ENCODE measurements around the gene CRTAC1. TPM values are rescaled to one million over a fixed set of nuclear protein-coding genes. Genes with fewer than 3 reads are reported as not detected.

The CRTAC1 gene
- total and polyA plus RNA-seq, 8 donors: 2.5 to 44.0 (median 4.4) TPM

GRCh38 chr10:97873569-97873968, 156.9 kb downstream of the CRTAC1 start:
- H3K9me3 ChIP-seq: no peaks in the 10 kb centered on the region
- peaks cover 6 to 10% of the 10 kb centered on the region in 2 donors for H3K4me1 ChIP-seq
- H3K4me3 ChIP-seq: no peak overlapping the region
- DNase-seq (no peak), ATAC-seq (no peak)
- no peak overlapping the region for H3K27ac ChIP-seq
- TF ChIP-seq CTCF (IDR thresholded peaks at IDR 0.05): no peak
- intact Hi-C loops (cut with DNase I): no loop called here
- peaks cover 0 to 29% of the 10 kb centered on the region in 2 donors for H3K27me3 ChIP-seq
- no peaks in the 10 kb centered on the region for H3K36me3 ChIP-seq

GRCh38 chr10:97870990-97871389, 159.4 kb downstream of the CRTAC1 start:
- DNase-seq (no peak), ATAC-seq (no peak)
- intact Hi-C loops (cut with DNase I): no loop called here
- no peaks in the 10 kb centered on the region for H3K36me3 ChIP-seq
- TF ChIP-seq CTCF (IDR thresholded peaks at IDR 0.05): no peak
- H3K27ac ChIP-seq: no peak overlapping the region
- H3K27me3 ChIP-seq: peaks cover 0 to 30% of the 10 kb centered on the region in 2 donors
- peaks cover 6 to 10% of the 10 kb centered on the region in 2 donors for H3K4me1 ChIP-seq
- H3K4me3 ChIP-seq: no peak overlapping the region
- H3K9me3 ChIP-seq: no peaks in the 10 kb centered on the region

GRCh38 chr10:97869091-97870042, 161.1 kb downstream of the CRTAC1 start:
- DNase-seq (peak in 3 of 4 donors; percentile 77 to 89 (median 88)), ATAC-seq (peak; percentile 99)
- Histone ChIP-seq H3K4me3 (no peak overlapping the region), H3K27ac (no peak overlapping the region), H3K9me3 (no peaks in the 10 kb centered on the region), H3K4me1 (peaks cover 6 to 10% of the 10 kb centered on the region in 2 donors), H3K27me3 (peaks cover 0 to 31% of the 10 kb centered on the region in 2 donors), H3K36me3 (no peaks in the 10 kb centered on the region)
- peak; percentile 64 to 76 for TF ChIP-seq CTCF (IDR thresholded peaks at IDR 0.05)
- intact Hi-C loops (cut with DNase I): no loop called here

- no peak for TF ChIP-seq CTCF (IDR thresholded peaks at IDR 0.05)
- ATAC-seq (no peak), DNase-seq (no peak)
- intact Hi-C loops (cut with DNase I): no loop called here
- H3K27ac ChIP-seq: no peak overlapping the region
- H3K4me3 ChIP-seq: no peak overlapping the region
- H3K4me1 ChIP-seq: peaks cover 6 to 10% of the 10 kb centered on the region in 2 donors
- H3K27me3 ChIP-seq: peaks cover 0 to 31% of the 10 kb centered on the region in 2 donors
- H3K36me3 ChIP-seq: no peaks in the 10 kb centered on the region
- H3K9me3 ChIP-seq: no peaks in the 10 kb centered on the region
Observed at GRCh38 chr10:97868134-97868685, 162.2 kb downstream of the CRTAC1 start.

GRCh38 chr10:97867220-97867800, 163.1 kb downstream of the CRTAC1 start:
- no peak for TF ChIP-seq CTCF (IDR thresholded peaks at IDR 0.05)
- Histone ChIP-seq H3K4me3 (no peak overlapping the region), H3K27me3 (peaks cover 0 to 31% of the 10 kb centered on the region in 2 donors), H3K36me3 (no peaks in the 10 kb centered on the region), H3K9me3 (no peaks in the 10 kb centered on the region), H3K4me1 (peaks cover 6 to 10% of the 10 kb centered on the region in 2 donors), H3K27ac (no peak overlapping the region)
- intact Hi-C loops (cut with DNase I): no loop called here
- ATAC-seq (no peak), DNase-seq (no peak)

All from left lung (tissue), 10 donors.